Loucy (cell line): ENCODE measurements around the gene ART4.

Experiments used
- H2AFZ ChIP-seq: fragments of 200-600 bp; sonication (generic); 2 replicates; pipeline ENCODE4 v1.6.0; 2016; ENCODE audit warnings: antibody characterized with exemption, mild to moderate bottlenecking, low read length, moderate library complexity
- H3F3A ChIP-seq: fragments of 200-600 bp; 2 replicates; pipeline ENCODE4 v1.6.0; 2016; ENCODE audit warnings: antibody characterized with exemption, low read depth, mild to moderate bottlenecking
- H3K27me3 ChIP-seq: fragments of 200-600 bp; sonication (generic); 2 replicates; pipeline ENCODE4 v1.6.1; 2014; ENCODE audit warnings: low read length, mild to moderate bottlenecking; ENCODE audit not compliant: insufficient read depth, poor library complexity, severe bottlenecking
- H3K36me3 ChIP-seq: fragments of 200-600 bp; sonication (generic); 2 replicates; pipeline ENCODE4 v1.6.1; 2016; ENCODE audit warnings: low read length; ENCODE audit not compliant: insufficient read depth
- H3K4me1 ChIP-seq: fragments of 200-600 bp; sonication (generic); 2 replicates; pipeline ENCODE4 v1.5.1; 2014; ENCODE audit warnings: low read length, mild to moderate bottlenecking; ENCODE audit not compliant: insufficient read depth, poor library complexity, severe bottlenecking
- H3K4me2 ChIP-seq: fragments of 200-600 bp; sonication (generic); 2 replicates; pipeline ENCODE4 v1.6.0; 2014; ENCODE audit warnings: antibody characterized with exemption, low read length, low read depth, mild to moderate bottlenecking; ENCODE audit not compliant: poor library complexity, severe bottlenecking
- H3K4me3 ChIP-seq: fragments of 200-600 bp; sonication (generic); 2 replicates; pipeline ENCODE4 v1.5.1; 2014; ENCODE audit warnings: low read length, mild to moderate bottlenecking, mixed read lengths; ENCODE audit not compliant: poor library complexity, severe bottlenecking
- H3K79me2 ChIP-seq: fragments of 200-600 bp; sonication (generic); 2 replicates; pipeline ENCODE4 v1.6.1; 2014; ENCODE audit warnings: low read length; ENCODE audit not compliant: insufficient read depth
- H3K9ac ChIP-seq: fragments of 200-600 bp; sonication (generic); 2 replicates; pipeline ENCODE4 v1.6.0; 2014; ENCODE audit warnings: mild to moderate bottlenecking, low read depth, low read length, moderate library complexity; ENCODE audit not compliant: poor library complexity, severe bottlenecking
- H3K9me2 ChIP-seq: fragments of 200-600 bp; sonication (generic); replicated peaks from 2 replicates; pipeline ENCODE4 v1.6.1; 2016; ENCODE audit warnings: low read depth, low read length, mixed read lengths
- H3K9me3 ChIP-seq: fragments of 200-600 bp; sonication (generic); 2 replicates; pipeline ENCODE4 v1.6.1; 2014; ENCODE audit warnings: mild to moderate bottlenecking, antibody characterized with exemption, low read length, low read depth; ENCODE audit not compliant: insufficient read depth
- H4K20me1 ChIP-seq: fragments of 200-600 bp; sonication (generic); 2 replicates; pipeline ENCODE4 v1.6.0; 2014; ENCODE audit warnings: antibody characterized with exemption, low read length, mild to moderate bottlenecking; ENCODE audit not compliant: insufficient read depth, poor library complexity, severe bottlenecking
- CTCF ChIP-seq: fragments of 200-600 bp; sonication (generic); conservative IDR thresholded peaks from 2 replicates; pipeline ENCODE4 v1.5.1; 2014; ENCODE audit warnings: mild to moderate bottlenecking, antibody characterized with exemption, low read length
- EZH2phosphoT487 ChIP-seq: fragments of 200-600 bp; IDR thresholded peaks from 2 replicates; pipeline ENCODE4 v1.6.1; 2018; ENCODE audit warnings: antibody characterized with exemption, mild to moderate bottlenecking, moderate library complexity, borderline replicate concordance

The ART4 gene

GRCh38 chr12:14810167-14810952 lies 33.0 kb downstream of the ART4 start:
- Histone ChIP-seq H3K36me3 (no peaks in the 10 kb centered on the region), H4K20me1 (no peaks in the 10 kb centered on the region), H3K9me3 (no peaks in the 10 kb centered on the region), H3K4me1 (no peaks in the 10 kb centered on the region), H3K27me3 (no peaks in the 10 kb centered on the region), H3K4me2 (no peak overlapping the region), H3F3A (no peaks in the 10 kb centered on the region), H3K9me2 (no peaks in the 10 kb centered on the region), H3K4me3 (no peak overlapping the region), H3K79me2 (no peaks in the 10 kb centered on the region), H2AFZ (peak overlapping the region; percentile 22; the same call in 1 of the 2 replicates), H3K9ac (no peak overlapping the region)
- no peak for TF ChIP-seq EZH2phosphoT487
- no peak for TF ChIP-seq CTCF

DNA sequence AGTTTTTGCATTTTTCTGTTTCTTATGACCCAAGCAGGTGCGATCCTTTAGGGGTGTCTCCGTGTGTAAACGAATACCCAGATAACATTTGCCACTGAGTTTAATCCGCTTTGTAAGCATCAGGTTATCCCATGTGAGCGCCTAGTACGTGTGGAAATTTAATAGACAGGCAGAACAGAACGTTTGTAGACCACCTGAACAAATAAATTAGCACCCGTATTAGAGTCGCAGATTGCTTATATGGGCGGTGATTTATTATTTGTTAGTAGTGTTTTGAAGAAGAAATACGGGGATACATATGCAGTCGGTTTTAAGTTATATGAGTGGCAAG lies 39.5 kb downstream of the ART4 start:
- no peaks in the 10 kb centered on the region for H3K27me3 ChIP-seq

DNA sequence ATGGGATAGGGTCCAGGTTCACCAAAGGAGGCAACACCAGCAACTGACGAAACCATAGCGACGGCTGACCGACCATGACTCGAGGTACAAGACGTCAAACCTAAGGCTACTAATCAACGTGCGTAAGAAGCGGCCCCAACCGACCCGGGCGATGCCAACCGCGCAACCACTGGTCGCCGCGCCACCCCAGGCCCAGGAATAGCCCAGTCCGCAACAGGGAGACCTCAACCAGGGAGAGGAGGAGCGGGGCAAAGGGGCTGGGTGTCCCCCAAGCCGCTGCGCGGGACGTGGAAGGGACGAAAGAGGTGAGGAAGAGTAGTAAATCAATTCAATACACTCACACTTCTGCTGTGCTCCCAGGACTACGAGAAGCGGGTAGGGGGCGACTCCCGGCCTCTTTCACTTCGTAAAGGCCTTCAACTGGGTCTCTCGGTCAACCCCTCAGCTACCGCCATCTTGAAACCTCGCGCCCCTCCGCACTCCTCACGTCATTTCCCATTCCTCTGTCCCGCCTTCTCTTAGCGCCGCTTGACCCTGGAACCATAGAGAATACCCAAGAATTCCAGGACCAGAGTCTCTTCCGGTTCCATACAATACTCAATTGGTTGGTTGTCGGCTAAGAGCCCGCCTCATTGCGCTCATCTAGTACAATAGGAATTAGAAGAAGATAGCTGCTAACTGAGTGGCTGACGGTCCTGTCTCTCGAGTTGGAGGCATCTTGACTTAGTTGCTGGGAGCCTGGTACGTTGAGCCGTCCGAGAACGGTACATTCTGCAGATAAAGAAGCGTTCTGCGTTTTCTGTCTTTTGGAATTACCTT lies 40.1 kb downstream of the ART4 start, which contains the start of the genes C12orf60 and WBP11:
TSS of gene C12orf60 (plus strand) at position 660 of the 819 bp plus-strand sequence. CDS start 19,266 bp downstream, outside the sequence.
TSS of gene WBP11 (minus strand) at position 468 of the 819 bp plus-strand sequence. CDS start 2,095 bp downstream, outside the sequence.
- H3K9me2 ChIP-seq: no peaks in the 10 kb centered on the region
- H3K4me2 ChIP-seq: peak within 1 kb of the TSS; percentile 99
- no peaks in the 10 kb centered on the region for H3F3A ChIP-seq
- peak within 1 kb of the TSS; percentile 92 for H3K9ac ChIP-seq
- peaks cover 62% of the 10 kb centered on the region for H3K79me2 ChIP-seq
- H3K4me3 ChIP-seq: peak within 1 kb of the TSS; percentile 77
- H3K4me1 ChIP-seq: peaks cover 43% of the 10 kb centered on the region
- TF ChIP-seq CTCF (no peak), EZH2phosphoT487 (no peak)
- peaks cover 43% of the 10 kb centered on the region for H4K20me1 ChIP-seq
- peaks cover 14% of the 10 kb centered on the region; the same call in 1 of the 2 replicates for H3K36me3 ChIP-seq
- no peaks in the 10 kb centered on the region for H3K27me3 ChIP-seq
- no peaks in the 10 kb centered on the region for H3K9me3 ChIP-seq
- peak within 1 kb of the TSS; percentile 89 for H2AFZ ChIP-seq

More for the DNA sequence above, 39.5 kb downstream of the ART4 start:
- Histone ChIP-seq H4K20me1 (peaks cover 38% of the 10 kb centered on the region), H2AFZ (peak overlapping the region; percentile 89), H3K36me3 (peaks cover 10% of the 10 kb centered on the region; the same call in 1 of the 2 replicates), H3K9ac (peak overlapping the region; percentile 92), H3K9me2 (no peaks in the 10 kb centered on the region), H3K4me3 (peak overlapping the region; percentile 77), H3K4me1 (peaks cover 39% of the 10 kb centered on the region), H3K79me2 (peaks cover 56% of the 10 kb centered on the region), H3F3A (no peaks in the 10 kb centered on the region), H3K4me2 (peak overlapping the region; percentile 95), H3K9me3 (no peaks in the 10 kb centered on the region)
- TF ChIP-seq EZH2phosphoT487 (no peak), CTCF (no peak)
